Karpas-422 (cell line): ENCODE results near the gene STRADA. TPM values are rescaled to one million over a fixed set of nuclear protein-coding genes. Genes with fewer than 3 reads are reported as not detected.
A peak's percentile ranks its signal among the peaks of the same experiment; 100 is the strongest.
"Not testable (repeated sequence)": the region's sequence is repeated elsewhere in the genome, so short reads cannot be mapped to it uniquely, and the experiment has no call there.

Experiments used
- DNase-seq: peaks from one replicate; pipeline ENCODE4 v3.0.0-alpha.2; 2015
- H2AFZ ChIP-seq: fragments of 200-600 bp; sonication (generic); 2 replicates; pipeline ENCODE4 v1.6.1; 2014; ENCODE audit warnings: antibody characterized with exemption, low read length, mixed read lengths
- H3K27ac ChIP-seq: fragments of 200-600 bp; sonication (generic); 2 replicates; pipeline ENCODE4 v1.5.1; 2014; ENCODE audit warnings: mild to moderate bottlenecking, low read length, moderate library complexity
- H3K27me3 ChIP-seq: fragments of 200-600 bp; sonication (generic); 2 replicates; pipeline ENCODE4 v1.6.1; 2014; ENCODE audit warnings: low read length, mixed read lengths
- H3K36me3 ChIP-seq: fragments of 200-600 bp; sonication (generic); 2 replicates; pipeline ENCODE4 v1.6.1; 2014; ENCODE audit warnings: low read length, mixed read lengths; ENCODE audit not compliant: insufficient read depth
- H3K4me1 ChIP-seq: fragments of 200-600 bp; sonication (generic); 2 replicates; pipeline ENCODE4 v1.6.1; 2014; ENCODE audit warnings: mild to moderate bottlenecking, low read length, mixed read lengths
- H3K4me2 ChIP-seq: fragments of 200-600 bp; sonication (generic); 2 replicates; pipeline ENCODE4 v1.6.1; 2014; ENCODE audit warnings: low read length, low read depth, mild to moderate bottlenecking; ENCODE audit not compliant: poor library complexity, severe bottlenecking
- H3K4me3 ChIP-seq: fragments of 200-600 bp; sonication (generic); 2 replicates; pipeline ENCODE4 v1.5.1; 2014; ENCODE audit warnings: mild to moderate bottlenecking, antibody characterized with exemption, low read length, mixed read lengths
- H3K79me2 ChIP-seq: fragments of 200-600 bp; sonication (generic); 2 replicates; pipeline ENCODE4 v1.6.1; 2014; ENCODE audit warnings: mild to moderate bottlenecking, low read length, mixed read lengths
- H3K9ac ChIP-seq: fragments of 200-600 bp; sonication (generic); 2 replicates; pipeline ENCODE4 v1.6.0; 2014; ENCODE audit warnings: low read length
- H3K9me2 ChIP-seq: fragments of 200-600 bp; sonication (generic), shearing (Covaris generic); replicated peaks from 2 replicates; pipeline ENCODE4 v1.6.0; 2014; ENCODE audit warnings: mild to moderate bottlenecking, low read length, moderate library complexity; ENCODE audit not compliant: insufficient read depth
- H3K9me3 ChIP-seq: fragments of 300-700, 200-600 bp; sonication (generic); 2 replicates; pipeline ENCODE4 v1.6.1; 2014; ENCODE audit warnings: low read length, mixed read lengths
- H4K20me1 ChIP-seq: fragments of 200-600 bp; sonication (generic); 2 replicates; pipeline ENCODE4 v1.6.1; 2014; ENCODE audit warnings: mild to moderate bottlenecking, antibody characterized with exemption, low read length, low read depth; ENCODE audit not compliant: insufficient read depth
- total RNA-seq: library from RNA; depleted of rRNA; stranded (reverse); fragments of >200 nt; shearing (Covaris generic); gene quantifications from 2 replicates; pipeline ENCODE4 v1.2.3, GENCODE V29; 2014; ENCODE audit warnings: low replicate concordance

The STRADA gene
- total RNA-seq, 1 experiment from 2014 or later, result 25.8 TPM

GRCh38 chr17:63751806-63752205, 10.2 kb upstream of the STRADA start:
- peaks cover 59% of the 10 kb centered on the region for H3K36me3 ChIP-seq
- H3K27ac ChIP-seq, result no peak overlapping the region
- H3K4me1 ChIP-seq, result no peaks in the 10 kb centered on the region
- H2AFZ ChIP-seq, result no peak overlapping the region
- H4K20me1 ChIP-seq, result no peaks in the 10 kb centered on the region
- no peak overlapping the region for H3K4me2 ChIP-seq
- no peak overlapping the region for H3K9ac ChIP-seq
- DNase-seq, result no peak
- no peaks in the 10 kb centered on the region for H3K9me3 ChIP-seq
- H3K27me3 ChIP-seq, result no peaks in the 10 kb centered on the region
- peaks cover 2% of the 10 kb centered on the region; the same call in 1 of the 2 replicates for H3K79me2 ChIP-seq
- H3K4me3 ChIP-seq, result no peak overlapping the region
- H3K9me2 ChIP-seq, result no peaks in the 10 kb centered on the region

GRCh38 chr17:63741143-63741407, 524 bp downstream of the STRADA start:
- H3K27ac ChIP-seq, result peak overlapping the region; percentile 77
- H3K9me2 ChIP-seq, result no peaks in the 10 kb centered on the region
- no peak for DNase-seq
- peak overlapping the region; percentile 97 for H3K4me3 ChIP-seq
- H3K4me1 ChIP-seq, result peaks cover 38% of the 10 kb centered on the region
- H3K36me3 ChIP-seq, result peaks cover 16% of the 10 kb centered on the region
- H2AFZ ChIP-seq, result no peak overlapping the region; the same call in 1 of the 2 replicates
- no peaks in the 10 kb centered on the region for H3K27me3 ChIP-seq
- H3K9me3 ChIP-seq, result no peaks in the 10 kb centered on the region
- H3K9ac ChIP-seq, result peak overlapping the region; percentile 93
- H3K79me2 ChIP-seq, result peaks cover 29% of the 10 kb centered on the region
- H3K4me2 ChIP-seq, result peak overlapping the region; percentile 92
- no peaks in the 10 kb centered on the region for H4K20me1 ChIP-seq

- no peaks in the 10 kb centered on the region for H3K27me3 ChIP-seq
- peak; percentile 45 for DNase-seq
- H2AFZ ChIP-seq, result no peak overlapping the region; the same call in 1 of the 2 replicates
- H4K20me1 ChIP-seq, result no peaks in the 10 kb centered on the region
- no peaks in the 10 kb centered on the region for H3K9me3 ChIP-seq
- H3K4me1 ChIP-seq, result peaks cover 33% of the 10 kb centered on the region
- H3K9me2 ChIP-seq, result no peaks in the 10 kb centered on the region
- H3K27ac ChIP-seq, result peak overlapping the region; percentile 77
- H3K4me2 ChIP-seq, result peak overlapping the region; percentile 92
- H3K79me2 ChIP-seq, result peaks cover 33% of the 10 kb centered on the region
- peak overlapping the region; percentile 93 for H3K9ac ChIP-seq
- H3K36me3 ChIP-seq, result peaks cover 11% of the 10 kb centered on the region; the same call in 1 of the 2 replicates
- peak overlapping the region; percentile 97 for H3K4me3 ChIP-seq
Measured at GRCh38 chr17:63740464-63741142, 996 bp downstream of the STRADA start.

GRCh38 chr17:63735691-63736090, 5.9 kb downstream of the STRADA start:
- H3K4me1 ChIP-seq, result peaks cover 10% of the 10 kb centered on the region
- no peak overlapping the region for H2AFZ ChIP-seq
- H3K27me3 ChIP-seq, result no peaks in the 10 kb centered on the region
- no peak for DNase-seq
- H3K9me2 ChIP-seq, result no peaks in the 10 kb centered on the region
- H3K27ac ChIP-seq, result no peak overlapping the region
- no peak overlapping the region for H3K4me3 ChIP-seq
- H4K20me1 ChIP-seq, result no peaks in the 10 kb centered on the region
- peaks cover 34% of the 10 kb centered on the region for H3K79me2 ChIP-seq
- no peaks in the 10 kb centered on the region for H3K9me3 ChIP-seq
- H3K36me3 ChIP-seq, result no peaks in the 10 kb centered on the region
- H3K9ac ChIP-seq, result no peak overlapping the region
- H3K4me2 ChIP-seq, result no peak overlapping the region

- no peak for DNase-seq
- H3K79me2 ChIP-seq, result no peaks in the 10 kb centered on the region
Measured at GRCh38 chr17:63722403-63722802, 19.2 kb downstream of the STRADA start.

GRCh38 chr17:63720194-63720593, 21.4 kb downstream of the STRADA start:
- H3K79me2 ChIP-seq, H3K4me3 ChIP-seq: not testable (repeated sequence)

More at GRCh38 chr17:63722403-63722802, 19.2 kb downstream of the STRADA start:
- H3K27ac ChIP-seq, result no peak overlapping the region
- H3K4me2 ChIP-seq, result no peak overlapping the region
- no peak overlapping the region for H3K9ac ChIP-seq
- H2AFZ ChIP-seq, result no peak overlapping the region
- H3K9me2 ChIP-seq, result no peaks in the 10 kb centered on the region
- no peak overlapping the region for H3K4me3 ChIP-seq
- no peaks in the 10 kb centered on the region for H3K27me3 ChIP-seq
- no peaks in the 10 kb centered on the region for H3K9me3 ChIP-seq
- H4K20me1 ChIP-seq, result no peaks in the 10 kb centered on the region
- H3K36me3 ChIP-seq, result 0 out of 2 replicates have a peak, but pooled peaks cover 7% of the 10 kb centered on the region
- H3K4me1 ChIP-seq, result no peaks in the 10 kb centered on the region; the same call in 1 of the 2 replicates

GRCh38 chr17:63718988-63719387, 22.6 kb downstream of the STRADA start:
- Histone ChIP-seq H3K79me2 (no peaks in the 10 kb centered on the region), H2AFZ (no peak overlapping the region), H3K4me3 (no peak overlapping the region), H3K27me3 (no peaks in the 10 kb centered on the region), H3K9me3 (no peaks in the 10 kb centered on the region), H4K20me1 (no peaks in the 10 kb centered on the region), H3K4me1 (no peaks in the 10 kb centered on the region; the same call in 1 of the 2 replicates), H3K36me3 (peaks cover 5% of the 10 kb centered on the region; the same call in 1 of the 2 replicates), H3K4me2 (no peak overlapping the region), H3K9ac (no peak overlapping the region), H3K27ac (no peak overlapping the region), H3K9me2 (no peaks in the 10 kb centered on the region)
- DNase-seq, result no peak

More at GRCh38 chr17:63720194-63720593, 21.4 kb downstream of the STRADA start:
- not testable (repeated sequence) for H3K4me2 ChIP-seq, H2AFZ ChIP-seq, H4K20me1 ChIP-seq, DNase-seq, H3K9me3 ChIP-seq, H3K27ac ChIP-seq, H3K27me3 ChIP-seq, H3K36me3 ChIP-seq, H3K4me1 ChIP-seq, H3K9ac ChIP-seq, H3K9me2 ChIP-seq

GRCh38 chr17:63716426-63716825, 25.2 kb downstream of the STRADA start:
- peaks cover 5% of the 10 kb centered on the region; the same call in 1 of the 2 replicates for H3K36me3 ChIP-seq
- no peak overlapping the region for H3K4me2 ChIP-seq

More at GRCh38 chr17:63716426-63716825, 25.2 kb downstream of the STRADA start:
- Histone ChIP-seq H3K79me2 (no peaks in the 10 kb centered on the region), H3K9ac (no peak overlapping the region), H3K9me3 (no peaks in the 10 kb centered on the region), H3K4me3 (no peak overlapping the region), H3K9me2 (no peaks in the 10 kb centered on the region), H2AFZ (no peak overlapping the region), H3K27me3 (no peaks in the 10 kb centered on the region), H4K20me1 (no peaks in the 10 kb centered on the region), H3K4me1 (no peaks in the 10 kb centered on the region), H3K27ac (no peak overlapping the region)
- no peak for DNase-seq
